T-cell (primary cell): ENCODE measurements around the gene MPPE1. TPM values are rescaled to one million over a fixed set of nuclear protein-coding genes. Genes with fewer than 3 reads are reported as not detected.

Experiments
- ATAC-seq, 4 experiments: fragments of 200-7000 bp in 3 of 4; fragments of 150-1000 bp in 1 of 4; cut with Tn5 transposase; replicated peaks in 1 of 4; 1 replicate in 3 of 4; 2 replicates in 1 of 4; pipeline ENCODE4 v1.10.0; 2021; ENCODE audit warnings: moderate library complexity in 3 of 4, mild to moderate bottlenecking in 2 of 4, moderate number of reproducible peaks in 1 of 4
- CTCF ChIA-PET, 2 donors: fragments of 300-600 bp; sonication (Branson Sonifier 250); formaldehyde crosslinking; loops; one replicate each; lab custom pipeline; 2022; ENCODE audit warnings: antibody characterized with exemption in 2 of 2; lab: Charles Lee
- POLR2A ChIA-PET, 2 donors: fragments of 300-600 bp; sonication (Branson Sonifier 250); formaldehyde crosslinking; loops; one replicate each; lab custom pipeline; 2022; ENCODE audit warnings: antibody characterized with exemption in 2 of 2; lab: Charles Lee
- DNase-seq, 35 experiments: peaks; one replicate each; pipeline versions ENCODE4 v3.0.0 to v3.0.0-alpha.2; 2013 to 2023
- H3K27ac ChIP-seq: one replicate; pipeline ENCODE4 v1.5.1; 2013; ENCODE audit warnings: low read length
- H3K27me3 ChIP-seq, 2 experiments: replicated peaks in 1 of 2; 1 replicate in 1 of 2; 2 replicates in 1 of 2; pipeline versions ENCODE4 v1.6.1 to v1.7.0; 2013; ENCODE audit warnings: low read length in 1 of 2, mixed read lengths in 1 of 2; ENCODE audit not compliant: control insufficient read depth in 2 of 2, insufficient read depth in 2 of 2; ENCODE audit errors: extremely low read depth in 1 of 2
- H3K36me3 ChIP-seq, 2 donors: 1 replicate in 1 of 2; 2 replicates in 1 of 2; pipeline versions ENCODE4 v1.6.1 to v1.7.0; 2013; ENCODE audit warnings: low read length in 1 of 2; ENCODE audit not compliant: control insufficient read depth in 2 of 2, insufficient read depth in 1 of 2; ENCODE audit errors: extremely low read depth in 1 of 2
- H3K4me1 ChIP-seq, 2 experiments: 1 replicate in 1 of 2; 2 replicates in 1 of 2; pipeline versions ENCODE4 v1.6.1 to v1.7.0; 2013; ENCODE audit warnings: low read length in 2 of 2, mixed read lengths in 1 of 2; ENCODE audit not compliant: insufficient read depth in 2 of 2, control insufficient read depth in 1 of 2; ENCODE audit errors: extremely low read depth in 1 of 2
- H3K4me3 ChIP-seq, 2 donors: 1 replicate in 1 of 2; 2 replicates in 1 of 2; pipeline versions ENCODE4 v1.5.1 to v1.7.0; 2013; ENCODE audit warnings: mild to moderate bottlenecking in 2 of 2, low read length in 1 of 2, moderate library complexity in 1 of 2; ENCODE audit not compliant: control insufficient read depth in 1 of 2; ENCODE audit errors: extremely low read depth in 1 of 2
- H3K9me3 ChIP-seq: 2 replicates; pipeline ENCODE4 v1.7.0; 2013
- H3K27ac Mint-ChIP-seq, 2 donors: one replicate each; pipeline ENCODE4 v1.8.0; 2020 to 2021; ENCODE audit warnings: mild to moderate bottlenecking in 2 of 2, mixed read lengths in 2 of 2
- H3K27me3 Mint-ChIP-seq, 2 donors: one replicate each; pipeline ENCODE4 v1.8.0; 2021 to 2022; ENCODE audit warnings: mixed read lengths in 2 of 2
- H3K36me3 Mint-ChIP-seq: one replicate; pipeline ENCODE4 v1.8.0; 2021; ENCODE audit warnings: mixed read lengths
- H3K4me1 Mint-ChIP-seq, 3 donors: one replicate each; pipeline ENCODE4 v1.8.0; 2020 to 2022; ENCODE audit warnings: mixed read lengths in 3 of 3, mild to moderate bottlenecking in 1 of 3
- H3K4me3 Mint-ChIP-seq, 3 donors: one replicate each; pipeline ENCODE4 v1.8.0; 2020 to 2022; ENCODE audit warnings: mild to moderate bottlenecking in 3 of 3, mixed read lengths in 3 of 3, moderate library complexity in 3 of 3
- H3K9me3 Mint-ChIP-seq, 3 donors: one replicate each; pipeline ENCODE4 v1.8.0; 2020 to 2022; ENCODE audit warnings: mixed read lengths in 3 of 3
- WGBS: methylation state at CpG from one replicate; pipeline ENCODE4 v1.1.5; 2013; ENCODE audit warnings: missing lambda C conversion rate; ENCODE audit not compliant: insufficient coverage; 5-methylcytosine and 5-hydroxymethylcytosine counted together
- total RNA-seq, 35 experiments: library from RNA in 6 of 35; stranded (reverse) in 6 of 35; fragments of 120-200 nt in 1 of 35; gene quantifications; one replicate each; pipeline versions ENCODE4 v1.2.1 to v1.2.4 and lab custom pipeline; 2013 to 2026

MPPE1 gene
- total RNA-seq, 5 donors from 2014 or later (not counting 1 experiment from before 2014, with no cell fraction given): 56.0 to 90.4 (median 77.2) TPM

- Mint-ChIP-seq H3K27ac (peak overlapping the region in 1 of 2 donors; percentile 85), H3K4me1 (peaks cover 12 to 31% (median 27%) of the 10 kb centered on the region in 3 donors), H3K36me3 (no peaks in the 10 kb centered on the region), H3K27me3 (no peaks in the 10 kb centered on the region), H3K9me3 (no peaks in the 10 kb centered on the region), H3K4me3 (peak overlapping the region; percentile 79 to 93 (median 85))
- WGBS: 85% methylated on average over 2 of the region's 2 CpGs
- ChIA-PET CTCF (interaction anchor here in 1 of 2 donors (0.8 kb wide), 1 partner anchor 176 kb away, joined by 3 read pairs; no protein-coding TSS in a partner anchor), POLR2A (interaction anchor here (0.6 to 0.7 kb wide), 2 partner anchors 12 to 40 kb away, joined by 3 to 5 read pairs; no protein-coding TSS in a partner anchor)
- Histone ChIP-seq H3K27ac (no peak overlapping the region), H3K36me3 (peaks cover 3 to 10% of the 10 kb centered on the region in 2 donors), H3K27me3 (no peaks in the 10 kb centered on the region), H3K4me1 (peaks cover 4 to 21% of the 10 kb centered on the region in 2 experiments), H3K9me3 (no peaks in the 10 kb centered on the region), H3K4me3 (no peak overlapping the region)
- no peak for ATAC-seq
- peak in 1 of 35 experiments; percentile 11 for DNase-seq
Measured at GRCh38 chr18:11909591-11910026, 1.5 kb upstream of the MPPE1 start.

- POLR2A ChIA-PET: interaction anchor here in 1 of 2 donors (0.6 kb wide), 1 partner anchor 74 kb away, joined by 3 read pairs; no protein-coding TSS in a partner anchor
Measured at GRCh38 chr18:11909061-11909455, 941 bp upstream of the MPPE1 start.

GRCh38 chr18:11906926-11907874 lies 917 bp downstream of the MPPE1 start:
- Mint-ChIP-seq H3K4me1 (peaks cover 18 to 33% (median 31%) of the 10 kb centered on the region in 3 donors), H3K9me3 (no peaks in the 10 kb centered on the region), H3K27me3 (no peaks in the 10 kb centered on the region), H3K36me3 (peaks cover 10% of the 10 kb centered on the region), H3K4me3 (peak overlapping the region; percentile 93 to 95 (median 94)), H3K27ac (peak overlapping the region; percentile 92 to 94)
- peak overlapping the region; percentile 91 to 96 for H3K4me3 ChIP-seq
- ATAC-seq: no peak
- H3K9me3 ChIP-seq: no peaks in the 10 kb centered on the region
- CTCF ChIA-PET: no interaction called here
- POLR2A ChIA-PET: no interaction called here
- no peaks in the 10 kb centered on the region for H3K27me3 ChIP-seq
- 81% methylated on average over 7 of the region's 20 CpGs for WGBS
- peaks cover 3 to 28% of the 10 kb centered on the region in 2 donors for H3K36me3 ChIP-seq
- peaks cover 4 to 21% of the 10 kb centered on the region in 2 experiments for H3K4me1 ChIP-seq
- peak in 2 of 35 experiments; percentile 2 to 11 for DNase-seq
- peak overlapping the region; percentile 94 for H3K27ac ChIP-seq

More at GRCh38 chr18:11909061-11909455, 941 bp upstream of the MPPE1 start:
- H3K36me3 Mint-ChIP-seq: peaks cover under 1% of the 10 kb centered on the region
- ATAC-seq: no peak
- H3K4me3 ChIP-seq: peak overlapping the region; percentile 91 to 96
- no peaks in the 10 kb centered on the region for H3K9me3 Mint-ChIP-seq
- peak overlapping the region; percentile 79 to 93 (median 85) for H3K4me3 Mint-ChIP-seq
- H3K27ac Mint-ChIP-seq: peak overlapping the region; percentile 78 to 85
- H3K9me3 ChIP-seq: no peaks in the 10 kb centered on the region
- H3K27me3 Mint-ChIP-seq: no peaks in the 10 kb centered on the region
- H3K4me1 Mint-ChIP-seq: peaks cover 14 to 31% (median 27%) of the 10 kb centered on the region in 3 donors
- WGBS: no CpG with 5 or more reads among the region's 13 CpGs
- peak in 5 of 35 experiments; percentile 7 to 16 (median 10) for DNase-seq
- peak overlapping the region; percentile 27 for H3K27ac ChIP-seq
- no peaks in the 10 kb centered on the region for H3K27me3 ChIP-seq
- H3K4me1 ChIP-seq: peaks cover 4 to 21% of the 10 kb centered on the region in 2 experiments
- CTCF ChIA-PET: no interaction called here
- H3K36me3 ChIP-seq: peaks cover 3 to 14% of the 10 kb centered on the region in 2 donors

- Histone ChIP-seq H3K4me3 (no peak overlapping the region), H3K27me3 (no peaks in the 10 kb centered on the region), H3K4me1 (peaks cover 4 to 21% of the 10 kb centered on the region in 2 experiments), H3K36me3 (peaks cover 3 to 34% of the 10 kb centered on the region in 2 donors), H3K9me3 (no peaks in the 10 kb centered on the region), H3K27ac (no peak overlapping the region)
- CTCF ChIA-PET: interaction anchor here in 1 of 2 donors (0.6 kb wide), 1 partner anchor 34 kb away, joined by 3 read pairs; no protein-coding TSS in a partner anchor
- no CpG with 5 or more reads among the region's 1 CpG for WGBS
- POLR2A ChIA-PET: interaction anchor here in 1 of 2 donors (0.6 to 1.0 kb wide), 3 partner anchors 10 to 54 kb away, joined by 3 read pairs; no protein-coding TSS in a partner anchor
- peak overlapping the region in 2 of 3 donors; percentile 13 to 17 for H3K4me3 Mint-ChIP-seq
- no peaks in the 10 kb centered on the region for H3K9me3 Mint-ChIP-seq
- H3K4me1 Mint-ChIP-seq: peaks cover 18 to 34% (median 31%) of the 10 kb centered on the region in 3 donors
- H3K27me3 Mint-ChIP-seq: no peaks in the 10 kb centered on the region
- peak overlapping the region in 1 of 2 donors; percentile 55 for H3K27ac Mint-ChIP-seq
- H3K36me3 Mint-ChIP-seq: peaks cover 17% of the 10 kb centered on the region
- ATAC-seq: no peak
- no peak for DNase-seq
Measured at GRCh38 chr18:11906176-11906575, 1.9 kb downstream of the MPPE1 start.

- ChIA-PET POLR2A (interaction anchor here in 1 of 2 donors (0.6 to 1.0 kb wide), 3 partner anchors 10 to 54 kb away, joined by 3 read pairs; no protein-coding TSS in a partner anchor), CTCF (interaction anchor here in 1 of 2 donors (0.6 kb wide), 1 partner anchor 35 kb away, joined by 3 read pairs; no protein-coding TSS in a partner anchor)
Measured at GRCh38 chr18:11905613-11906012, 2.5 kb downstream of the MPPE1 start.

More at GRCh38 chr18:11905613-11906012, 2.5 kb downstream of the MPPE1 start:
- Histone ChIP-seq H3K27me3 (no peaks in the 10 kb centered on the region), H3K4me1 (peaks cover 4 to 21% of the 10 kb centered on the region in 2 experiments), H3K9me3 (no peaks in the 10 kb centered on the region), H3K36me3 (peaks cover 3 to 34% of the 10 kb centered on the region in 2 donors), H3K4me3 (no peak overlapping the region), H3K27ac (no peak overlapping the region)
- H3K27me3 Mint-ChIP-seq: no peaks in the 10 kb centered on the region
- H3K9me3 Mint-ChIP-seq: no peaks in the 10 kb centered on the region
- peak overlapping the region in 1 of 3 donors; percentile 17 for H3K4me3 Mint-ChIP-seq
- DNase-seq (no peak), ATAC-seq (no peak)
- peak overlapping the region in 1 of 2 donors; percentile 55 for H3K27ac Mint-ChIP-seq
- peaks cover 17% of the 10 kb centered on the region for H3K36me3 Mint-ChIP-seq
- WGBS: 100% methylated on average over 2 of the region's 4 CpGs
- peaks cover 18 to 34% (median 31%) of the 10 kb centered on the region in 3 donors for H3K4me1 Mint-ChIP-seq
